AG09309 (cell line): ENCODE measurements around the gene SOHLH2.

Experiments
- DNase-seq: peaks from one replicate; pipeline ENCODE4 v3.0.0-alpha.2; 2010; ENCODE audit warnings: low read depth
- H3K4me3 ChIP-seq: 2 replicates; pipeline ENCODE4 v1.5.1; 2011; ENCODE audit warnings: mild to moderate bottlenecking, low read depth, low read length, moderate library complexity; ENCODE audit not compliant: control insufficient read depth
- TF ChIP-seq, protein P1 (sequence below): IDR thresholded peaks from 2 replicates; pipeline ENCODE4 v1.5.1; 2011; ENCODE audit warnings: mild to moderate bottlenecking, low read depth, low read length, inconsistent platforms; ENCODE audit not compliant: insufficient read depth, control insufficient read depth; ENCODE audit errors: missing control alignments

Gene SOHLH2, protein sequence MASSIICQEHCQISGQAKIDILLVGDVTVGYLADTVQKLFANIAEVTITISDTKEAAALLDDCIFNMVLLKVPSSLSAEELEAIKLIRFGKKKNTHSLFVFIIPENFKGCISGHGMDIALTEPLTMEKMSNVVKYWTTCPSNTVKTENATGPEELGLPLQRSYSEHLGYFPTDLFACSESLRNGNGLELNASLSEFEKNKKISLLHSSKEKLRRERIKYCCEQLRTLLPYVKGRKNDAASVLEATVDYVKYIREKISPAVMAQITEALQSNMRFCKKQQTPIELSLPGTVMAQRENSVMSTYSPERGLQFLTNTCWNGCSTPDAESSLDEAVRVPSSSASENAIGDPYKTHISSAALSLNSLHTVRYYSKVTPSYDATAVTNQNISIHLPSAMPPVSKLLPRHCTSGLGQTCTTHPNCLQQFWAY

DNA sequence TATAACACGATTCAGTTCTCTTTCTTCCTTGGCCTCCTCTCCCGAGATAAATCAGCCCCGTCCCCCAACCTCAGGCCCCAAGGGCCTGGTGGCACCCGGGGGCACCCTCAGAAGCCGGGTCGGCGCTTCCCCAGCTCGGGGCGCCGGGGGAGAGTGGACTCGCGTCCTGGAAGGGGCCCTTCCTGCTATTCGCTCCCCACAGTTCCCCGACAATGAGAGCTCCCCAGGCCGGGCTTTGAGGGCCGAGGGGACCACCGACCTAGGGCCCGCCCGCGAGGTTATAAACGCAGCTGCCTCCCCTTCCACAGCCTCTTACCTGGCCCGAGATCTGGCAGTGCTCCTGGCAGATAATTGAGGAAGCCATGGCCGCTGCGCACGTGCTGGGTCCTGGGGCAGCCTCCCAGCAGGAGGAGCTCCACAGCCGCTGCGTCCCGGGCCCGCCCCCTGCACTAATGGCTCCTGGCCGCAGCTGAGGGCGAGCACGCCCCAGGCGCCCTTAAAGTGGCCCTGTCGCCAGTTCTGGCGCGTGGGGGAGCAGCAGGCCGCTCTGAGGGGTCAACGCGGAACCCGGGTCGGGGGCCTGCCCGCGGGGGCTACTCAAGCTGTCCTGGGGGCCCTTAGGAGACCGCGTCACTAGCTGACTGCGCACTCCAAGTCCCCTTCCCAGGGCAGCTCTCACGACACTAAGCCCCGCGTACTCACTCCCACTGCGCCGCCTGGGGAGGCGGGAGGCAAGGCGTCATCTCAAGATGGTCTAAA, at the start of gene SOHLH2:
Gene SOHLH2, minus strand, starts transcription at position 394 of the 759 bp plus-strand sequence. Its CDS starts 30 bp downstream, at position 364.
- TF ChIP-seq, protein P1, sequence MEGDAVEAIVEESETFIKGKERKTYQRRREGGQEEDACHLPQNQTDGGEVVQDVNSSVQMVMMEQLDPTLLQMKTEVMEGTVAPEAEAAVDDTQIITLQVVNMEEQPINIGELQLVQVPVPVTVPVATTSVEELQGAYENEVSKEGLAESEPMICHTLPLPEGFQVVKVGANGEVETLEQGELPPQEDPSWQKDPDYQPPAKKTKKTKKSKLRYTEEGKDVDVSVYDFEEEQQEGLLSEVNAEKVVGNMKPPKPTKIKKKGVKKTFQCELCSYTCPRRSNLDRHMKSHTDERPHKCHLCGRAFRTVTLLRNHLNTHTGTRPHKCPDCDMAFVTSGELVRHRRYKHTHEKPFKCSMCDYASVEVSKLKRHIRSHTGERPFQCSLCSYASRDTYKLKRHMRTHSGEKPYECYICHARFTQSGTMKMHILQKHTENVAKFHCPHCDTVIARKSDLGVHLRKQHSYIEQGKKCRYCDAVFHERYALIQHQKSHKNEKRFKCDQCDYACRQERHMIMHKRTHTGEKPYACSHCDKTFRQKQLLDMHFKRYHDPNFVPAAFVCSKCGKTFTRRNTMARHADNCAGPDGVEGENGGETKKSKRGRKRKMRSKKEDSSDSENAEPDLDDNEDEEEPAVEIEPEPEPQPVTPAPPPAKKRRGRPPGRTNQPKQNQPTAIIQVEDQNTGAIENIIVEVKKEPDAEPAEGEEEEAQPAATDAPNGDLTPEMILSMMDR: no peak
- H3K4me3 ChIP-seq: no peak within 1 kb of the TSS
- no peak for DNase-seq

DNA sequence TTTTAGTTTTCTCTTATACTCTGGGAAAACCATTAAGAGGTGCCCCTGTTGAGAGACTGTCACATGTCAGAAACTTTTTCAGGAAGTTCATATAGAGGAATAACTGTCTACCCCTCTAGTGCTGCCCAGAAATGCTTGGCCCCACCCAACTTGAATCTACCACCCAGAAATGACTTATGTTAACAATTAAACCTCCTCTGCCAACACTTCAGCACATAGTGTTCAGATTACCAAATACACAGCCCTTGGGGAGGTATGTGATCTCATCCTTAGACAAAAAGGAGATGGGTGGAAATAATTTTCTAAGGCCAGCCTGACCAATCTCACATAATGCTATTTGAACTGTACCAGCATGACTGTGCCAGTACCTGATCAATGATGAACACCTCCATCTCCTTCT, 47.6 kb upstream of the SOHLH2 start:
- DNase-seq: no peak
- no peak overlapping the region for H3K4me3 ChIP-seq
- TF ChIP-seq, protein P1: no peak

DNA sequence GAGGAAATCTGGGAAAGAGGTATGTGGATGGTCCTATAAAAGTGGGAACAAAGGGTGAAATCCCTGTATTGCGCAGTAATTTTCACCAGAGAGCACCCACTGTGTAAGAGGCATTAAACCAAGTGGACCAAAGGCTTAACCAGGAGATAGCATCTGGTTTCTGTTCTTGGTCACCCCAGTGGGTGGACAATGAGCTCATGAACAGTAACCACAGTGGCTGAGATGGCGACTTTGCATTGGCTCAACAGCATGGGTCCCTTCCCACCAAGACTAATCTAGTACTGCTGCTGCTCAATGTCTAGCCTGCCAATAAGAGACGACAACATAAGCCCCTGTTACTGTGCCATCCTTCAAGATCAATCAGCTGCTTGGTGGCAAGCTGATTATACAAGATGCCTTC, 46.7 kb upstream of the SOHLH2 start:
- H3K4me3 ChIP-seq: no peak overlapping the region
- TF ChIP-seq, protein P1: no peak
- no peak for DNase-seq

DNA sequence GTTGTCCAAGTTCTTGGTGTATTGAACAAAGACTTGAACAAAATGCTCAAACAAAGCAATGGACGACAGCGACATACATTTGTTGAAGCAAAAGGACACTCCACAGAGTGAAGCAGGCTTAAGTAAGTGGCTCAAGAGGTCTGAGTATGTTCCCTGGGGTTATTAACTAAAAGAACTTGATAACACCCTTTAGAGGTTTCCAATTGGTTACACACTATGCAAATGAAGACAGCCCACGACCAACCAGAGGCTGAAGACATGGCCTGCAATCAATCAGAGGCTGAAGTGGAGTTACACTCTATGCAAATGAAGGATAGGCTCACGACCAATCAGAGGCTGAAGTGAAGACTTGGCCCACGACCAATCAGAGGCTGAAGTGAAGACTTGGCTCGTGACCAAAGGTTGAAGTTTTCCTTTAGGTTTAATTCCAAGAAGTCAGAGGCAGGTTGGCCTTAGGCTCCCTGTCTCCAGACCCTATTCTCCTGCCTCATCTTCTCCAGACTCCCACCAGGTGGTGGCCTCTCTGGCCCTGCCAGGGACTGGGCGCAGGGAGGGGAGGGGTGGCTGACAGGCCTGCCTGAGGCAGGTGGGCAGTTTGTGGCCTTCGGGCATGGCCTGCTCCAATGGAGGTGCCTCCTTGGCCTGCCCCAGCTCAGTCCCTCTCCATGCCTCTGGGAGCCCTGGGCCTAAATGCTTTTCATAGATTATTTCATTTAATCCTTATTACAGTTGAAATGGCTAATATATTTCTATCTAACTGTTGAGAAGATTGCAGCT, 45.2 kb upstream of the SOHLH2 start:
- no peak overlapping the region for H3K4me3 ChIP-seq
- DNase-seq: no peak
- TF ChIP-seq, protein P1: no peak

DNA sequence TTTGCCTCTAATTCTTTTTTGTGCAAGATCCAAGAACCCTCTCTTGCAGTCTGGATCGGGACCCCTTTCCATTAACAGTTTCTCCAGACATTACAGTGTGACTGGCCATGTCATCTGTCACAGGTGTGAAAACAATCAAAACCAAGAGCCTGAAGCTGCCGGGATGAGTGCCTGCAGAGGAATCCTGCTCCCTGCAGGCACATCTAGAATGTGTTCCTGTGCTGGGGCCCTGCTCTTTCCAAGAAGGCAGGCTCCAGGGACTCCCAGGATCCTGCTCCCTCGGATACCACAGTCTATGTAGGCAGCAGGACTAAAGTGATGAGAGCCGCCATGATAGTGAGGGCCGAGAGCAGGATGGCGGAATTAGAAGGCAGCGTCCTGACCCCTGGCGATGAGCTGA, 44.5 kb upstream of the SOHLH2 start:
- H3K4me3 ChIP-seq: no peak overlapping the region
- no peak for DNase-seq
- TF ChIP-seq, protein P1: no peak

DNA sequence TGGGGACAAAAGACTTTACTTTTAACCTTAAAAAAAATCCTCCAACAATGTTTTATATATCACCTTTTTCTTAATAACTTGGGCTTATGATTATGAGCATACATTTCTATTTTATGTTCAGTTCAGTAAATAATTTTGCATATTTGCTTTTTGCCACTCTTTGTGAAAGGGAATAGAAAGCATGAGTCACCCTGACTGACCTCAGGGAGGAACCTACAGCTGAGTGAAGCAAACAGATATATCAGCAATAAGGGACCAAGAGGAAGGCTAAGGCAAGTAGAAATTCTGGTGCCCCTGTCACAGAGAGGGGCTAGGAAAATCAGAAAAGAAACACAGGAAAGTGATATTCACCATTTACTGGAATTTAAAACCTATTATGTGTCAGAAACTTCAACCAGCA, 37.2 kb upstream of the SOHLH2 start:
- TF ChIP-seq, protein P1: no peak
- no peak overlapping the region for H3K4me3 ChIP-seq
- DNase-seq: no peak
